HG02885 (cell line): Measurements from ENCODE around the gene ADM.
"Not testable (repeated sequence)": the region's sequence is repeated elsewhere in the genome, so short reads cannot be mapped to it uniquely, and the experiment has no call there.

Source experiments
- ATAC-seq: cut with Tn5 transposase; IDR thresholded peaks from one replicate; pipeline ENCODE4 v1.9.1; 2021; ENCODE audit warnings: mild to moderate bottlenecking; ENCODE audit not compliant: unreplicated experiment, poor library complexity

Gene ADM, protein sequence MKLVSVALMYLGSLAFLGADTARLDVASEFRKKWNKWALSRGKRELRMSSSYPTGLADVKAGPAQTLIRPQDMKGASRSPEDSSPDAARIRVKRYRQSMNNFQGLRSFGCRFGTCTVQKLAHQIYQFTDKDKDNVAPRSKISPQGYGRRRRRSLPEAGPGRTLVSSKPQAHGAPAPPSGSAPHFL

DNA sequence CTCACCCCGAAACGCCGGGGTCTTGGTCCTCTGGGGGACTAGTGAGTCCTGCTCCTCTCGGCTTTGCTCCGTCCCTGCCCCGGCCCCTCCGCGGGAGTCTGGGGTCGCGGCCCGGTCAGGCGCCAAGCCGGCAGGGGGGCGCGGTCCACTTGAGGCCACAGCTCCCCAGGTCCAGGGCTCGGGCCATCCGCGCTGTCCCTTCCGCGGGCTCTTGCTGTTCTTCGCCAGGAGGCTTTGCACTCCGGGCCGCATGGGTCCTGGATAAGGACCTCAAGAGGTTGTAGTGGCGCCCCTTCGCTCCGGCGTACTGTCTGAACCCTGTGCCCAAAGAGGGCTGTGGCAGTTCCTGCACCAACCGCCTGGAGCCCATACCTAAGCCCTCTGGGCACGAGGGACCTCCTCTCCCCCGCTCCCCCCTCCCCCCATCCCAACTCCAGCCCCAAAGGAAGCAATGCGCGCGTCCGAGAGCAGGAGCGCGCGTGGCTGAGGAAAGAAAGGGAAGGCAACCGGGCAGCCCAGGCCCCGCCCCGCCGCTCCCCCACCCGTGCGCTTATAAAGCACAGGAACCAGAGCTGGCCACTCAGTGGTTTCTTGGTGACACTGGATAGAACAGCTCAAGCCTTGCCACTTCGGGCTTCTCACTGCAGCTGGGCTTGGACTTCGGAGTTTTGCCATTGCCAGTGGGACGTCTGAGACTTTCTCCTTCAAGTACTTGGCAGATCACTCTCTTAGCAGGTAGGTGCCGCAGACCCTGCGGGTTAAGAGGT lies at the start of gene ADM:
ADM (plus strand) TSS at position 579 of the 767 bp plus-strand sequence. CDS start 628 bp downstream, outside the sequence.
- no peak for ATAC-seq

GRCh38 chr11:10255388-10256125 lies 49.3 kb upstream of the ADM start:
- ATAC-seq, result no peak

GRCh38 chr11:10257478-10257877 lies 47.4 kb upstream of the ADM start:
- no peak for ATAC-seq

DNA sequence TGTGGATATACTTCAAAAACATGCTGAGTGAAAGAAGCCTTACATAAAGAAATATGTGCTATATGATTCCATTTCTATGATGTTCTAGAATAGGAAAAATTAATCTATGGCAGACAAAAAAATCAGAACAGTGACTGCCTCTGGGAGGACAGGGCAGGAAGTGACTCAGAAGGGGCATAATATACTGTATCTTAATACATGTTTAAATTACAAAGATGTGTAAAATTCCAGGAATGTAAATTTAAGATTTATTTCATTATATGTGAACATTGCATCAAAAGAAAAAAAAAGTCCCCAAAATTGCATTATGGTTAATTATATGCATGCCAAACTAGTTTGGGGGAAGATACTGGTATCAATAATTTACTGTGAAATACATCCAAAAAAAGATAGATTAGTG lies 43.1 kb upstream of the ADM start:
- no peak for ATAC-seq

GRCh38 chr11:10263929-10264328 lies 40.9 kb upstream of the ADM start:
- ATAC-seq, result no peak

DNA sequence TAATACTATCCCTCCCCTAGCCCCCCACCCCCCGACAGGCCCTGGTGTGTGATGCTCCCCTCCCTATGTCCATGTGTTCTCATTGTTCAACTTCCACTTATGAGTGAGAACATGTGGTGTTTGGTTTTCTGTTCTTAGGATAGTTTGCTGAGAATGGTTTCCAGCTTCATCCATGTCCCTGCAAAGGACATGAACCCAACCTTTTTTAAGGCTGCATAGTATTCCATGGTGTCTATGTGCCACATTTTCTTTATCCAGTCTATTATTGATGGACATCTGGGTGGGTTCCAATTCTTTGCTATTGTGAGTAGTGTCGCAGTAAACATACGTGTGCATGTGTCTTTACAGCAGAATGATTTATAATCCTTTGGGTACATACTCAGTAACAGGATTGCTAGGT lies 40.2 kb upstream of the ADM start:
- ATAC-seq, result not testable (repeated sequence)

- no peak for ATAC-seq
Observed at GRCh38 chr11:10265936-10266335, 38.9 kb upstream of the ADM start.

GRCh38 chr11:10267821-10268220 lies 37.1 kb upstream of the ADM start:
- no peak for ATAC-seq

GRCh38 chr11:10268746-10269488 lies 36.0 kb upstream of the ADM start:
- ATAC-seq, result no peak

GRCh38 chr11:10272132-10272531 lies 32.7 kb upstream of the ADM start:
- no peak for ATAC-seq

GRCh38 chr11:10273738-10274137 lies 31.1 kb upstream of the ADM start:
- no peak for ATAC-seq

GRCh38 chr11:10274726-10275125 lies 30.1 kb upstream of the ADM start:
- ATAC-seq, result no peak

- no peak for ATAC-seq
Observed at GRCh38 chr11:10275714-10276113, 29.2 kb upstream of the ADM start.

- no peak for ATAC-seq
Observed at GRCh38 chr11:10282117-10282516, 22.8 kb upstream of the ADM start.

GRCh38 chr11:10283991-10284390 lies 20.9 kb upstream of the ADM start:
- ATAC-seq, result no peak

DNA sequence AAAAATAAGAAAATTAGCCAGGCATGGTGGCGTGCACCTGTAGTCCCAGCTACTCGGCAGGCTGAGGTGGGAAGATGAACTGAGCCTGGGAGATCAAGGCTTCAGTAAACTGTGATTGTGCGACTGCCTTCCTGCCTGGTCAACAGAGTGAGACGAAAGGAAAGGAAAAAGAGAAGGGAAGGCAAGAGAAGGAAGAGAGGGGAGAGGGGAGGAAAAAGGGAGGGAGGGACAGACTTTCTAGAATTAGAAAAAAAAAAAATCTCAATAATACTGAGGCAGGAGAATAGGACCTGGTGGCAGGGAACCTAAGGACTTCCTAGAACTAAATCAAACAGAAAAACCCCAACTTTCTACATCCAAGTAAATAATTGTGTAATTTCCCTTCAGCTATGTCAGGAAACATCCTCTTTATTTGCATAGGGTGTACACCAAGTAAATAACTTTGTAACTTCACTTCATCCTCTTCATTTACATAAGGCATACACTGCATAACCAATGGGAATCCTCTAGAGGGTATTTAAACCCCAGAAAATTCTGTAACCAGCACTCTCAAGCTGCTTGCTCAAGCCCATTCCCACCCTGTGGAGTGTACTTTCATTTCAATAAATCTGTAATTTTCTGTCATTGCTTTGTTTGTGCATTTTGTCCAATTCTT lies 19.6 kb upstream of the ADM start:
- no peak for ATAC-seq

DNA sequence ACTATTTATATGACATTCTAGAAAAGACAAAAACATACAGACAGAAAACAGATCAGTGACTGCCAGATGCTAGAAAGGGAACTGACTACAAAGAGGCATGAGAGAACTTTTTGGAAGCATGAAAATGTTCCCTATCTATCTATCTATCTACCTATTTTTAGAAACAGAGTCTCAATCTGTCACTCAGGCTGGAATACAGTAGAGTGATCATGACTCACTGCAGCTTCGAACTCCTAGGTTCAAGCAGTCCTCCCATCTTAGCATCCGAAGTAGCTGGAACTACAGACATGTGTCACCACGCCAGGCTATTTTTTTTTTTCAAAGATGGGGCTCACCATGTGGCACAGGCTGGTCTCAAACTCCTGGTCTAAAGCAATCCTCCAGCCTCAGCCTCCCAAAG lies 17.7 kb upstream of the ADM start:
- no peak for ATAC-seq

GRCh38 chr11:10287766-10288715 lies 16.8 kb upstream of the ADM start:
- ATAC-seq, result no peak
